Inflammatory macrophage treated with lipopolysaccharide for 4 hours (primary cell): ENCODE measurements around the gene PNPT1.
"Not testable (repeated sequence)": the region's sequence is repeated elsewhere in the genome, so short reads cannot be mapped to it uniquely, and the experiment has no call there.

Source experiments
- DNase-seq: peaks from one replicate; pipeline ENCODE4 v3.0.0-alpha.2; 2020

Gene PNPT1

GRCh38 chr2:55693181-55694125 lies at the start of gene PNPT1:
Gene PNPT1, minus strand, starts transcription at chr2:55693844. Its CDS starts 21 bp downstream, at chr2:55693823.
- DNase-seq: peak; percentile 97

- no peak for DNase-seq
Measured at GRCh38 chr2:55742996-55743395, 49.4 kb upstream of the PNPT1 start.

- not testable (repeated sequence) for DNase-seq
Measured at GRCh38 chr2:55736019-55736536, 42.4 kb upstream of the PNPT1 start.

DNA sequence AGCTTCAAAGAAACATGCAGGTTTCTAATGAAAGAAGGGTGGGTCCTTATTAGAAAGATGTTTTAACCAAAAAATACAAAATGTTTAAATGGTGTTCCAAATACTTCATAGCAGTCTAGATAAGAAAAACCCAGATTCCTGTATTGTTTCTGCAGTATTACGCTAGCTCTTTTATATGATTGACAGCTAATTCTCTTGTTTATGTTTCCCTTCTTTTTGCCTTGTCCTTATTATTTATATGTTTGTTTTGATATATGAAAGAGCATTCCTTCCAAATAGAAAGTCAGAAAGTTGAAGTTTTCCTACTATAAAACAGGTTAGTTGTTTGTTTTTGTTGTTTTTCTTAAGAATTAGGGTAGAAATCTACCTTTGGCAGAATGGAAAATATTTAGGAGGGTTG lies 41.1 kb upstream of the PNPT1 start:
- DNase-seq: no peak

GRCh38 chr2:55733335-55733734 lies 39.7 kb upstream of the PNPT1 start:
- DNase-seq: no peak

DNA sequence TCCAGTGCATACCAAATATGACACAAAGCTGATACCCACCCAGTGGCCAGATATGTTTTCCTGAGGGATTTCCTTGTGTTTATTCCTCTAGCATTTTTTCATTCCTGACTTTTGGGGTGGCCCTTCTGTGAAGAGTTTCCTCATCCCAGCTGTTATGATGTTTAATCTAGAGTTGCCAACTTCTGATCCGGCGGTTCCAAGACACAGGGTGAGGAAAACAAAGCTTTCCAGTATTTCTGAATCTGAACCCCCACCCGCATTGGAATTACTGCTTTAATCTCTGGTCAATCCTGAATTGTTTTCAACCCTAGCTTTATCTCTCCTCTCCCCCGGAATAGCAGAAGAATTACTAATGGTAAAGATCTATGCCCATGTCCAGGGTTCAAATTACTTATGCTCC lies 39.2 kb upstream of the PNPT1 start:
- DNase-seq: no peak

DNA sequence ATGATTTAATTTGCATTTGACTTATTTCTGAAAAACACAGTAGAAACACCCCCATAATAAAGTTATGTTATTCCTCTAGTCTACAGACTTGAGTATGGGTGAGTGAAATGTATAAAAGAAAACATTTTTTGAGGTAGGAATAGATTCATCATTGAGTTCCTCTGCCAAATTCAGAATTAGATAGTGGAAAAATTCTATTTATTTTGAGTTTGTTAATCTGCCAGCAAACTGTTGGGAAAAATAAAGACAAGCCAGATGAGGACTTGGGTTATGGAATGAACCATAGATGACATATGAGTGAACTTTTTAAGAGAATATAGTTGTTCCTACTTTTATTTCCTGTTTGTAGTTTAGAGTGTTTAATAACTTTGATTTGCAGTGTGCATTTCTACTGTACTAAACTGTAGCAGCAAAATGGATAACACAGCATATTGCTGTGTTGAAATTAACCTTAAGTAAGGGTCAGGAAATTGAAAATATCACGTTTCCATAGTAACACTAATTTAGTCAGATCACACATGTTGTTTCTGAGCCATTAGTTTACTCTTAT lies 35.6 kb upstream of the PNPT1 start:
- no peak for DNase-seq

- no peak for DNase-seq
Measured at GRCh38 chr2:55721596-55722215, 28.1 kb upstream of the PNPT1 start.

DNA sequence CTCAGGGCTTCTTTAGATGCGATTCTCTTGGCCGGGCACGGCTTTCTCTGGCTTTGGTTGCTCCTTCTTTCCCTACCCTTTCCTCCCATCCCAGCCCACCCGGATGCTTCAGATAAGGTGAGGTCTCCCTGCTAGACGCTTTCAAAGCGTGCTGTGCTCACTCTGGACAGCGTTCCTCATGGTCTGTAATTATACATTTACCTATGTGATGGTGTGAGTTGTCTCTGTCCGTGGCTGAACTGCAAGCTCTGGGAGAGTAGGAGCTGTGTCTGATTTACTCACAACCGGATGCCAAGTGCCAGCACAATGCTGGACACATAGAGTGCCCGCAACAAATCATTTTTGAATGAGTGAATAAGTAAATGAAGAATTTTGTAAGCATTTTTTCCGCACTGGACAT lies 26.8 kb upstream of the PNPT1 start:
- DNase-seq: no peak

GRCh38 chr2:55719852-55720251 lies 26.2 kb upstream of the PNPT1 start:
- no peak for DNase-seq

DNA sequence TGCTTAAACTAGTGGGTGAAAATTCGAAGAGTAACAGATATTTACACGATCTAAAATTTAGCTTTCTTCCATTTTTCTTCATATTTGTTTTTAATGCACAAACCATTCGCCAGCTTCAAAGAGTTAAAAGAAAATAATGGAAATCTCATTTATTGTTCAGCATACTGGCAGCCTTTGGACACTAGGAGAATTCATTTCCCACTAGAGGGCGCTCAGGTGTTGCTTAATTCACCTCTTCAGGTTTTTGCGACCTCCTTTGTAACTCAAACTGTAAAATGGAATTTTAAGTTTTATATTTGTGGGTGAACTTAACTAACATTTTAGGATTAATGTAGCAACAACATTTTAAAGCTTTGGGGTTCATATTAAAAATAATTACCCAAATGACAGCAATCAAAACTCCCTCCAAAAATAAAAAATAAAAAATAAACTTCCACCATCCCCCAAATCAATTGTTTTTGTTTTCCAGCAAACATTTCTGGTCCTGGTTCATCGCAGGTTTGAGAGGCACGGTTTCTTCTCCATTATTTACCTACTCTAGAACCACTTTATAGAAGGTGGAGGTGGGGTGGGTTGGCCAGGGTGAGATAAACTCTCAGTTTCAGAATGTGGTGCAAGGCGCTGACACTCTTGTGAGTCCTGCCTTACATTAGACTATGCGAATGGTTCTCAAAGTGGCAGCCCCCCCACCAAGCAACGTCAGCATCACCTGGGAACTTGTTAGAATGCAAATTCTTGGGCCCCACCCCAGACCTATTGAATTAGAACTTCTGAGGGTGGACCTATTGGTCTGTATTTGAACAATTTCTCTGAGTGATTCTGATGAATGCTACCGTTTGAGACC lies 24.7 kb upstream of the PNPT1 start:
- peak; percentile 54 for DNase-seq

DNA sequence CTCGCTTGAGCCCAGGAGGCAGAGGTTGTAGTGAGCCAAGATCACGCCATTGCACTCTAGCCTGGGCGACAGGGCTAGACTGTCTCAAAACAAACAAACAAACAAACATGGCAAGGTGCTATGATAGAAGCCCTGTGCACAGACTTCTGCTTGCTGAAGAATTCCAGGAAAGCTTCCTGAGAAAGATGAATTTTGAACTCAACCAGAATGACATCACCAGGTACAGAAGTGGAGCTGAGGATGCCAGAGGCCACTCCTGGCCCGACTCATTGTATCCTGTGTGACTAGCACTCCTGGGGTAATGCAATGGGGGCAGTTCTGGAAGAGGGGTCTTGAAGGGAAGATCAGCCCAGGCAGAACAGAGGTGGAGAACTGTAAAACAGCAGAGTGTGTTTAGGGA lies 22.0 kb upstream of the PNPT1 start:
- DNase-seq: no peak

GRCh38 chr2:55715178-55715577 lies 21.5 kb upstream of the PNPT1 start:
- DNase-seq: not testable (repeated sequence)

- no peak for DNase-seq
Measured at GRCh38 chr2:55712477-55713060, 18.9 kb upstream of the PNPT1 start.

- DNase-seq: no peak
Measured at GRCh38 chr2:55710025-55710424, 16.4 kb upstream of the PNPT1 start.

GRCh38 chr2:55707751-55708150 lies 14.1 kb upstream of the PNPT1 start:
- DNase-seq: no peak

GRCh38 chr2:55706258-55706657 lies 12.6 kb upstream of the PNPT1 start:
- DNase-seq: not testable (repeated sequence)

- no peak for DNase-seq
Measured at GRCh38 chr2:55705027-55705653, 11.5 kb upstream of the PNPT1 start.

DNA sequence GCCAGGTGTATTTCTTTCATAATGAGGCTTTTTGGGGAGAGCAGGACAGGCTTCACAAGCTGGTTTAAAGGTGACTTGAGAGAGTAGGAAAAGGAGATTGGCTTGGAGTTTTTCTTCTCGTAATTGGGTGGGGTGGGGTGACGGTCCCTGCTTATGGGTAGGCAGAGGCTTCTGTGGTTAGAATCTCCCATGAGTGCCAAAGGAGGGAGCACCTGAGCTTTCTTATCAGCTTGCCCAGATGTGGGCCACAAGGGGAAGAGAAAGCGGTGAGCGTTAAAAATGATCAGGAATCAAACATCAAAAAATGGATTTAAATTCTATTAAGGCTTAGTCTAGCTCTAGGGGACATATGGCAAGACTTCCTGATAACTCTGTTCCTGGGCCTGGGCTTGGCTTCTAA lies 9.7 kb upstream of the PNPT1 start:
- DNase-seq: no peak

DNA sequence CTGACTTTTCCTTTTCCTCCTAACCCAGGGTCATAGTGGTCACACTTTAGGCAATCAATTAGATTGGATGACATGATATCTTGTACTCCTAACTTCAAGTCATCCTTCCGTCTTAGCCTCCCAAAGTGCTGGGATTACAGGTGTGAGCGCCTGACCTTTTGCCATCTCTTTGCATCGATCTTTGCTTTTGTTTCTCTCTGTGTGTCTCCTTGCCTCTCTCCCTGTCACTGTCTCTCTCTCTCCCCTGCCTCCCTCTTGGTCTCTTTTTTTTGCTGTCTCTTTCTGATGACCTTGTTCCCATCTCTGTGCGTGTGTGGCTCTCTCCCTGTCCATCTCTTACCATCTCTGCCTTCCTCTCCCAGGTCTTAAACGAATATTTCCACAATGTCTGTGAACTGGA lies 904 bp downstream of the PNPT1 start:
- DNase-seq: not testable (repeated sequence)

DNA sequence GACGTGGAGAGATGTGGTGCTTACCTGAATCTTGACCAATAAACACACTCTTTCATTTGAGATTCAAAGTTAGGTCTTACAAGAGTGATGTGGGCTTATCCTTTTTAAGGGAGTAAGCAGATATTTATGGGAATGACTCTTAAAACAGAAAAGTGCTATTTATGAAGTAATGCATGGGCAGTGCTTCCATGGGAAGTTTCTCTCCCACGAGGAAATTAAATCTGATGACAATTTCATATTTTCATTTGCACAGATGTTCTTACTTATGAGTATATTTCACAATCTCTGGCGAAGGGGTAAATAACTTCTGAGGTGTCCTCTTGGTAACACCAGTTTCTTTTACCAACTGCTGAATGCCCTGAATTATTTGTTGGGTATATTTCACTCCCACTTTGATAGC lies 21.0 kb downstream of the PNPT1 start:
- no peak for DNase-seq

- no peak for DNase-seq
Measured at GRCh38 chr2:55668956-55669355, 24.7 kb downstream of the PNPT1 start.
